Adrenal gland (tissue), 5 donors: ENCODE results near the gene CCSER1.

ENCODE experiments used
- CTCF ChIP-seq, 6 experiments: fragments of 450-650 bp in 4 of 6; fragments of 200-600 bp in 2 of 6; sonication (generic) in 1 of 6; IDR thresholded peaks; 1 replicate in 5 of 6; 2 replicates in 1 of 6; pipeline versions ENCODE4 v1.5.1 to v1.8.0; 2016 to 2021; ENCODE audit warnings: antibody characterized with exemption in 6 of 6, mild to moderate bottlenecking in 2 of 6, moderate library complexity in 1 of 6
- POLR2A ChIP-seq, 2 donors: fragments of 450-650 bp; IDR thresholded peaks; one replicate each; pipeline ENCODE4 v1.6.1; 2017; ENCODE audit warnings: antibody characterized with exemption in 2 of 2, mild to moderate bottlenecking in 2 of 2, moderate library complexity in 1 of 2
- donor health status: DM: no; HTN: no; CAD: no.

GRCh38 chr4:91114386-91114785 lies 987.2 kb downstream of the CCSER1 start:
- TF ChIP-seq CTCF (IDR thresholded peaks at IDR 0.05) (no peak), POLR2A (IDR thresholded peaks at IDR 0.05) (no peak)
